Measurements from ENCODE around the gene CYP24A1. TPM values are rescaled to one million over a fixed set of nuclear protein-coding genes. Genes with fewer than 3 reads are reported as not detected.

Gene CYP24A1
- total RNA-seq, 1 donor from 2014 or later: 0.04 TPM

- H3K36me3 ChIP-seq (ENCODE audit: control insufficient read depth, insufficient read depth, low read length): no peaks in the 10 kb centered on the region
- no peak for TF ChIP-seq CTCF (IDR thresholded peaks at IDR 0.05; ENCODE audit: insufficient read depth, low read length, poor library complexity, severe bottlenecking)
- H3K27me3 ChIP-seq (ENCODE audit: control insufficient read depth, insufficient read depth, low read length): no peaks in the 10 kb centered on the region
- H3K4me3 ChIP-seq (ENCODE audit: low read depth, low read length): no peak overlapping the region
- DNase-seq (ENCODE audit: low read depth): no peak
Observed at GRCh38 chr20:54200487-54201267, 26.9 kb upstream of the CYP24A1 start.

GRCh38 chr20:54199721-54200176, 26.0 kb upstream of the CYP24A1 start:
- H3K27me3 ChIP-seq (ENCODE audit: control insufficient read depth, insufficient read depth, low read length): no peaks in the 10 kb centered on the region
- no peak overlapping the region for H3K4me3 ChIP-seq (ENCODE audit: low read depth, low read length)
- no peak for DNase-seq (ENCODE audit: low read depth)
- TF ChIP-seq CTCF (IDR thresholded peaks at IDR 0.05; ENCODE audit: insufficient read depth, low read length, poor library complexity, severe bottlenecking): peak; percentile 91
- H3K36me3 ChIP-seq (ENCODE audit: control insufficient read depth, insufficient read depth, low read length): no peaks in the 10 kb centered on the region

- DNase-seq (ENCODE audit: low read depth): no peak
- no peak for TF ChIP-seq CTCF (IDR thresholded peaks at IDR 0.05; ENCODE audit: insufficient read depth, low read length, poor library complexity, severe bottlenecking)
Observed at GRCh38 chr20:54199283-54199682, 25.5 kb upstream of the CYP24A1 start.

GRCh38 chr20:54197621-54198604, 24.1 kb upstream of the CYP24A1 start:
- TF ChIP-seq CTCF (IDR thresholded peaks at IDR 0.05; ENCODE audit: insufficient read depth, low read length, poor library complexity, severe bottlenecking): peak; percentile 48
- Histone ChIP-seq H3K36me3 (ENCODE audit: control insufficient read depth, insufficient read depth, low read length) (no peaks in the 10 kb centered on the region), H3K4me3 (ENCODE audit: low read depth, low read length) (no peak overlapping the region), H3K27me3 (ENCODE audit: control insufficient read depth, insufficient read depth, low read length) (no peaks in the 10 kb centered on the region)
- DNase-seq (ENCODE audit: low read depth): no peak

More at GRCh38 chr20:54199283-54199682, 25.5 kb upstream of the CYP24A1 start:
- Histone ChIP-seq H3K4me3 (ENCODE audit: low read depth, low read length) (no peak overlapping the region), H3K27me3 (ENCODE audit: control insufficient read depth, insufficient read depth, low read length) (no peaks in the 10 kb centered on the region), H3K36me3 (ENCODE audit: control insufficient read depth, insufficient read depth, low read length) (no peaks in the 10 kb centered on the region)

- DNase-seq (ENCODE audit: low read depth): no peak
Observed at GRCh38 chr20:54195483-54196472, 22.0 kb upstream of the CYP24A1 start.

More at GRCh38 chr20:54195483-54196472, 22.0 kb upstream of the CYP24A1 start:
- TF ChIP-seq CTCF (IDR thresholded peaks at IDR 0.05; ENCODE audit: insufficient read depth, low read length, poor library complexity, severe bottlenecking): no peak
- Histone ChIP-seq H3K36me3 (ENCODE audit: control insufficient read depth, insufficient read depth, low read length) (no peaks in the 10 kb centered on the region), H3K4me3 (ENCODE audit: low read depth, low read length) (no peak overlapping the region), H3K27me3 (ENCODE audit: control insufficient read depth, insufficient read depth, low read length) (no peaks in the 10 kb centered on the region)

All from kidney epithelial cell (primary cell).